Right lobe of liver (tissue), 6 donors: Measurements from ENCODE around the gene PM20D1. TPM values are rescaled to one million over a fixed set of nuclear protein-coding genes. Genes with fewer than 3 reads are reported as not detected.

Source experiments
- ATAC-seq, 4 donors: fragments of 200-7000 bp; cut with Tn5 transposase; one replicate each; pipeline ENCODE4 v1.9.1; 2020; ENCODE audit warnings: mild to moderate bottlenecking in 4 of 4, moderate library complexity in 4 of 4
- DNase-seq, 3 donors: peaks; one replicate each; pipeline ENCODE4 v3.0.0-alpha.2; 2020
- H3K27ac ChIP-seq, 3 donors: fragments of 200-600 bp; one replicate each; pipeline ENCODE4 v1.8.0; 2022
- H3K27me3 ChIP-seq, 2 donors: fragments of 200-600 bp; one replicate each; pipeline ENCODE4 v1.8.0; 2022
- H3K36me3 ChIP-seq, 4 donors: fragments of 200-600 bp; sonication (generic) in 1 of 4; one replicate each; pipeline versions ENCODE4 v1.5.1 to v1.8.0; 2017 to 2022; ENCODE audit warnings: control low read depth in 1 of 4
- H3K4me1 ChIP-seq, 4 donors: fragments of 200-600 bp; sonication (generic) in 1 of 4; one replicate each; pipeline versions ENCODE4 v1.5.1 to v1.8.0; 2017 to 2022; ENCODE audit warnings: control low read depth in 1 of 4
- H3K4me3 ChIP-seq, 3 donors: fragments of 200-600 bp; one replicate each; pipeline ENCODE4 v1.8.0; 2022
- H3K9me3 ChIP-seq, 4 donors: fragments of 200-600 bp; sonication (generic) in 1 of 4; one replicate each; pipeline versions ENCODE4 v1.5.1 to v1.8.0; 2017 to 2022; ENCODE audit warnings: control low read depth in 1 of 4
- CTCF ChIP-seq, 4 donors: fragments of 200-600 bp in 3 of 4; fragments of 450-650 bp in 1 of 4; IDR thresholded peaks; one replicate each; pipeline versions ENCODE4 v1.5.1 to v1.8.0; 2016 to 2022; ENCODE audit warnings: antibody characterized with exemption in 4 of 4, mild to moderate bottlenecking in 2 of 4
- POLR2A ChIP-seq: fragments of 450-650 bp; IDR thresholded peaks from one replicate; pipeline ENCODE4 v1.6.1; 2017; ENCODE audit warnings: antibody characterized with exemption, mild to moderate bottlenecking
- WGBS: methylation state at CpG from one replicate; pipeline ENCODE4 v1.1.6; 2018; ENCODE audit warnings: low coverage, low lambda C conversion rate; ENCODE audit not compliant: insufficient coverage; ENCODE audit errors: missing lambda C conversion rate; 5-methylcytosine and 5-hydroxymethylcytosine counted together
- intact Hi-C, 2 donors: fragments of 100-400 bp; cut with DNase I; formaldehyde crosslinking; loops; one replicate each; pipeline versions ENCODE4 v1.11.2 to v1.14.1; 2022
- total RNA-seq, 6 experiments: library from RNA; depleted of rRNA in 2 of 6; stranded (reverse); fragments of >200 nt in 2 of 6; fragmentation: NEBNext Ultra II Directional in 3 of 6; extraction: Animal tissue kit (Norgen Biotek cat#: 25700) in 3 of 6; gene quantifications; one replicate each; pipeline versions ENCODE4 v1.1.0 to v1.2.4, GENCODE V29; 2016 to 2023
- donor health status: DM: no; HTN: yes; CAD: no.
- donor health status: DM: no; HTN: no; CAD: no.
- donor health status: DM: no; HTN: no; CAD: no.
- donor health status: DM: no; HTN: yes; CAD: no.
- donor health status: DM: no; HTN: yes; CAD: no.

The PM20D1 gene
- total RNA-seq, 6 experiments from 2014 or later: 0.12 to 0.42 (median 0.15) TPM; not detected in 2

GRCh38 chr1:205780335-205780734, 69.6 kb downstream of the PM20D1 start:
- no peak overlapping the region for H3K4me3 ChIP-seq
- intact Hi-C loops: no loop called here
- no peak for ATAC-seq
- H3K4me1 ChIP-seq: peaks cover 0 to 7% (median 0%) of the 10 kb centered on the region in 4 donors
- 82% methylated on average over 5 of the region's 5 CpGs for WGBS
- H3K9me3 ChIP-seq: no peaks in the 10 kb centered on the region
- no peak overlapping the region for H3K27ac ChIP-seq
- H3K27me3 ChIP-seq: no peaks in the 10 kb centered on the region
- H3K36me3 ChIP-seq: no peaks in the 10 kb centered on the region
- no peak for DNase-seq
- TF ChIP-seq CTCF (IDR thresholded peaks at IDR 0.05): no peak
- TF ChIP-seq POLR2A: no peak

Other genes starting within 250 kb of the PM20D1 start
- gene ELK4, start 218.1 kb downstream of the PM20D1 start, total RNA-seq: 10 to 100 TPM; 15.1 to 39.2 (median 26.9) TPM
- gene SLC45A3, start 169.6 kb downstream of the PM20D1 start, total RNA-seq: 10 to 100 TPM in 2 of 6 experiments, 1 to 10 TPM in 4; 6.9 to 27.0 (median 7.9) TPM
- 10 to 100 TPM; 32.8 to 91.1 (median 68.6) TPM for gene NUCKS1, start 100.0 kb downstream of the PM20D1 start, total RNA-seq
- 10 to 100 TPM; 16.4 to 26.8 (median 21.2) TPM for gene RAB29, start 74.7 kb downstream of the PM20D1 start, total RNA-seq
- gene SLC41A1, start 36.9 kb downstream of the PM20D1 start, total RNA-seq: 1 to 10 TPM; 3.4 to 6.4 (median 4.6) TPM
- gene SLC26A9, start 93.3 kb upstream of the PM20D1 start, total RNA-seq: under 1 TPM in 1 of 6 experiments, not detected in 5; 0.09 TPM
- 1 to 10 TPM in 1 of 6 experiments, under 1 TPM in 5; 0.14 to 1.4 (median 0.37) TPM for gene RAB7B, start 153.3 kb upstream of the PM20D1 start, total RNA-seq
- under 1 TPM in 2 of 6 experiments, not detected in 4; 0.11 to 0.22 TPM for gene CTSE, start 173.8 kb upstream of the PM20D1 start, total RNA-seq
- under 1 TPM in 5 of 6 experiments, not detected in 1; 0.18 to 0.57 (median 0.26) TPM for gene RHEX, start 203.0 kb upstream of the PM20D1 start, total RNA-seq